K562 (cell line): ENCODE measurements around the gene CEP131. TPM values are rescaled to one million over a fixed set of nuclear protein-coding genes. Genes with fewer than 3 reads are reported as not detected.

ENCODE experiments used
- ASH1L ChIP-seq: fragments of 450-650 bp; IDR thresholded peaks from 2 replicates; pipeline ENCODE4 v1.6.1; 2018; ENCODE audit warnings: borderline replicate concordance, mild to moderate bottlenecking, low read depth; ENCODE audit not compliant: partially characterized antibody
- BCOR ChIP-seq: fragments of 450-650 bp; IDR thresholded peaks from 2 replicates; pipeline ENCODE4 v1.6.1; 2016
- DPF2 ChIP-seq: fragments of 450-650 bp; IDR thresholded peaks from 2 replicates; pipeline ENCODE4 v1.6.1; 2016
- MECOM ChIP-seq: fragments of 250-450 bp; sonication (Bioruptor Pico); IDR thresholded peaks from 2 replicates; pipeline ENCODE4 v1.8.0; 2022; ENCODE audit warnings: inconsistent platforms
- OTX1 ChIP-seq: fragments of 450-650 bp; formaldehyde crosslinking; IDR thresholded peaks from 2 replicates; pipeline ENCODE4 v1.4.0; 2022; ENCODE audit warnings: mild to moderate bottlenecking
- SAFB ChIP-seq: fragments of 200-400 bp; formaldehyde crosslinking; IDR thresholded peaks from 2 replicates; pipeline ENCODE4 v1.6.1; 2017; ENCODE audit warnings: low read depth, low read length, borderline replicate concordance
- TCF7L2 ChIP-seq: fragments of 150-350 bp; IDR thresholded peaks from 2 replicates; pipeline ENCODE4 v1.6.1; 2016; ENCODE audit warnings: low read depth, mild to moderate bottlenecking, low read length, moderate library complexity
- ZNF239 ChIP-seq: fragments of 250-450 bp; sonication (Bioruptor Pico); IDR thresholded peaks from 2 replicates; pipeline ENCODE4 v1.4.0; 2020; ENCODE audit warnings: mild to moderate bottlenecking
- polyA plus RNA-seq, 8 experiments: library from polyadenylated mRNA; depleted of rRNA in 4 of 8; stranded (reverse) in 5 of 8; unstranded in 3 of 8; fragments of >200 nt; fragmentation: Nextera tagmentation in 2 of 8; fragmentation: Illumina TruSeq in 1 of 8; extraction: Ambion mirVana in 2 of 8; extraction: Trizol in 1 of 8; gene quantifications; 2 replicates each; pipeline versions ENCODE4 v1.2.1 to v1.2.3, GENCODE V29; 2011 to 2014; ENCODE audit warnings: inconsistent platforms in 1 of 8, missing spikeins in 1 of 8
- total RNA-seq, 7 experiments: library from RNA; depleted of rRNA in 6 of 7; stranded (reverse); fragments of >200 nt in 6 of 7; fragmentation: Illumina TruSeq in 2 of 7; extraction: Trizol in 2 of 7; gene quantifications; 2 replicates each; pipeline versions ENCODE4 v1.2.1 to v1.2.3, GENCODE V29; 2011 to 2021; ENCODE audit warnings: low replicate concordance in 1 of 7
- TF ChIP-seq, protein P1 (sequence below): sonication (generic); formaldehyde crosslinking; IDR thresholded peaks from 2 replicates; pipeline ENCODE4 v1.8.0; 2022; ENCODE audit warnings: missing genetic modification reagents, mild to moderate bottlenecking, borderline replicate concordance
- TF ChIP-seq, protein P2 (sequence below), 2 experiments: fragments of 150-350 bp in 1 of 2; IDR thresholded peaks; 2 replicates each; pipeline ENCODE4 v1.6.1; 2012 to 2016; ENCODE audit warnings: low read depth in 2 of 2, low read length in 2 of 2, mild to moderate bottlenecking in 1 of 2, moderate library complexity in 1 of 2
- TF ChIP-seq, protein P3 (sequence below), 2 experiments: IDR thresholded peaks in 1 of 2; conservative IDR thresholded peaks in 1 of 2; 2 replicates each; pipeline ENCODE4 v1.6.1; 2016; ENCODE audit warnings: low read depth in 2 of 2, mild to moderate bottlenecking in 1 of 2, missing compliant biosample characterization in 1 of 2, missing genetic modification characterization in 1 of 2, moderate library complexity in 1 of 2
- TF ChIP-seq, protein P4 (sequence below), 3 experiments: fragments of 200-800 bp in 1 of 3; sonication (Bioruptor generic) in 1 of 3; sonication (generic) in 1 of 3; formaldehyde crosslinking in 1 of 3; IDR thresholded peaks; 2 replicates each; pipeline versions ENCODE4 v1.6.1 to v1.8.0; 2016 to 2022; ENCODE audit warnings: mild to moderate bottlenecking in 2 of 3, missing compliant biosample characterization in 2 of 3, missing genetic modification characterization in 2 of 3, missing genetic modification reagents in 1 of 3

Gene CEP131
- total and polyA plus RNA-seq, 9 of the 15 experiments (the other 6 are each of a cell fraction or from before 2014, with no cell fraction given), result 0.24 to 21.2 (median 2.3) TPM

DNA sequence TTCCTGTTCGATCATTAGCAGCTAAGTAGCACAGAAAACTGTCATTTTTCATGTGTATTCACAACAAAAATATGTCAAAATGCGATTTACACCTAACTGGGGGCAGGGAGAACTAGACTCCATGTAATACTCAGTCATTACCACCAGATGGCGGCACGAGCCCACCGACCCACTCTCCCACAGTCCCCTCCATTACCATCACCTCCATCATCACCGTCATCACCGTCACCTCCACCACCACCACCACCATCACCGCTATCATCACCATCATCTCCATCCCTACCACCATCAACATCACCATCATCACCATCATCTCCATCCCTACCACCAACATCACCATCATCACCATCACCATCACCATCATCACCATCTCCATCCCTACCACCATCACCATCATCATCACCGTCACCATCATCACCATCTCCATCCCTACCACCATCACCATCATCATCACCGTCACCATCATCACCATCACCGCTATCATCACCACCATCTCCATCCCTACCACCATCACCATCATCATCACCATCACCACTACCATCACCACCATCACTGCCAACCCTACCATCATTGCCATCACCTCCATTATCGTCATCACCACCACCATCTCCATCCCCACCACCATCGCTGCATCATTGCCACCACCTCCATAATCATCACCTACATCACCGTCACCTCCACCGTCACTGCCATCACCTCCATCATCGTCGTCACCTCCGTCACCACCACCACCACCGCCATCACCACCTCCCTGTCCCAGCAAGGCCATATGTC, 30.8 kb upstream of the CEP131 start (continued):
- TF ChIP-seq, protein P1, sequence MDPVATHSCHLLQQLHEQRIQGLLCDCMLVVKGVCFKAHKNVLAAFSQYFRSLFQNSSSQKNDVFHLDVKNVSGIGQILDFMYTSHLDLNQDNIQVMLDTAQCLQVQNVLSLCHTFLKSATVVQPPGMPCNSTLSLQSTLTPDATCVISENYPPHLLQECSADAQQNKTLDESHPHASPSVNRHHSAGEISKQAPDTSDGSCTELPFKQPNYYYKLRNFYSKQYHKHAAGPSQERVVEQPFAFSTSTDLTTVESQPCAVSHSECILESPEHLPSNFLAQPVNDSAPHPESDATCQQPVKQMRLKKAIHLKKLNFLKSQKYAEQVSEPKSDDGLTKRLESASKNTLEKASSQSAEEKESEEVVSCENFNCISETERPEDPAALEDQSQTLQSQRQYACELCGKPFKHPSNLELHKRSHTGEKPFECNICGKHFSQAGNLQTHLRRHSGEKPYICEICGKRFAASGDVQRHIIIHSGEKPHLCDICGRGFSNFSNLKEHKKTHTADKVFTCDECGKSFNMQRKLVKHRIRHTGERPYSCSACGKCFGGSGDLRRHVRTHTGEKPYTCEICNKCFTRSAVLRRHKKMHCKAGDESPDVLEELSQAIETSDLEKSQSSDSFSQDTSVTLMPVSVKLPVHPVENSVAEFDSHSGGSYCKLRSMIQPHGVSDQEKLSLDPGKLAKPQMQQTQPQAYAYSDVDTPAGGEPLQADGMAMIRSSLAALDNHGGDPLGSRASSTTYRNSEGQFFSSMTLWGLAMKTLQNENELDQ (CRISPR knock-in tag), result no peak
- TF ChIP-seq, protein P2, sequence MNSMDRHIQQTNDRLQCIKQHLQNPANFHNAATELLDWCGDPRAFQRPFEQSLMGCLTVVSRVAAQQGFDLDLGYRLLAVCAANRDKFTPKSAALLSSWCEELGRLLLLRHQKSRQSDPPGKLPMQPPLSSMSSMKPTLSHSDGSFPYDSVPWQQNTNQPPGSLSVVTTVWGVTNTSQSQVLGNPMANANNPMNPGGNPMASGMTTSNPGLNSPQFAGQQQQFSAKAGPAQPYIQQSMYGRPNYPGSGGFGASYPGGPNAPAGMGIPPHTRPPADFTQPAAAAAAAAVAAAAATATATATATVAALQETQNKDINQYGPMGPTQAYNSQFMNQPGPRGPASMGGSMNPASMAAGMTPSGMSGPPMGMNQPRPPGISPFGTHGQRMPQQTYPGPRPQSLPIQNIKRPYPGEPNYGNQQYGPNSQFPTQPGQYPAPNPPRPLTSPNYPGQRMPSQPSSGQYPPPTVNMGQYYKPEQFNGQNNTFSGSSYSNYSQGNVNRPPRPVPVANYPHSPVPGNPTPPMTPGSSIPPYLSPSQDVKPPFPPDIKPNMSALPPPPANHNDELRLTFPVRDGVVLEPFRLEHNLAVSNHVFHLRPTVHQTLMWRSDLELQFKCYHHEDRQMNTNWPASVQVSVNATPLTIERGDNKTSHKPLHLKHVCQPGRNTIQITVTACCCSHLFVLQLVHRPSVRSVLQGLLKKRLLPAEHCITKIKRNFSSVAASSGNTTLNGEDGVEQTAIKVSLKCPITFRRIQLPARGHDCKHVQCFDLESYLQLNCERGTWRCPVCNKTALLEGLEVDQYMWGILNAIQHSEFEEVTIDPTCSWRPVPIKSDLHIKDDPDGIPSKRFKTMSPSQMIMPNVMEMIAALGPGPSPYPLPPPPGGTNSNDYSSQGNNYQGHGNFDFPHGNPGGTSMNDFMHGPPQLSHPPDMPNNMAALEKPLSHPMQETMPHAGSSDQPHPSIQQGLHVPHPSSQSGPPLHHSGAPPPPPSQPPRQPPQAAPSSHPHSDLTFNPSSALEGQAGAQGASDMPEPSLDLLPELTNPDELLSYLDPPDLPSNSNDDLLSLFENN (IDR thresholded peaks at IDR 0.05; ENCODE audit: low read depth in 2 of 2, low read length in 2 of 2), result no peak
- TF ChIP-seq MECOM (CRISPR knock-in tag), result no peak
- TF ChIP-seq BCOR, result peak; percentile 81
- TF ChIP-seq, protein P3, sequence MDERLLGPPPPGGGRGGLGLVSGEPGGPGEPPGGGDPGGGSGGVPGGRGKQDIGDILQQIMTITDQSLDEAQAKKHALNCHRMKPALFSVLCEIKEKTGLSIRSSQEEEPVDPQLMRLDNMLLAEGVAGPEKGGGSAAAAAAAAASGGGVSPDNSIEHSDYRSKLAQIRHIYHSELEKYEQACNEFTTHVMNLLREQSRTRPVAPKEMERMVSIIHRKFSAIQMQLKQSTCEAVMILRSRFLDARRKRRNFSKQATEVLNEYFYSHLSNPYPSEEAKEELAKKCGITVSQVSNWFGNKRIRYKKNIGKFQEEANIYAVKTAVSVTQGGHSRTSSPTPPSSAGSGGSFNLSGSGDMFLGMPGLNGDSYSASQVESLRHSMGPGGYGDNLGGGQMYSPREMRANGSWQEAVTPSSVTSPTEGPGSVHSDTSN (CRISPR knock-in tag; IDR thresholded peaks at IDR 0.05; ENCODE audit: low read depth), result no peak
- TF ChIP-seq, protein P3 (tag; conservative IDR thresholded peaks at IDR 0.05; ENCODE audit: low read depth), result peak; percentile 55; the same call in 1 of the 2 replicates
- no peak for TF ChIP-seq SAFB
- TF ChIP-seq DPF2, result peak; percentile 60
- TF ChIP-seq ASH1L, result peak; percentile 22
- no peak for TF ChIP-seq ZNF239 (CRISPR knock-in tag)
- no peak for TF ChIP-seq TCF7L2
- TF ChIP-seq, protein P4, sequence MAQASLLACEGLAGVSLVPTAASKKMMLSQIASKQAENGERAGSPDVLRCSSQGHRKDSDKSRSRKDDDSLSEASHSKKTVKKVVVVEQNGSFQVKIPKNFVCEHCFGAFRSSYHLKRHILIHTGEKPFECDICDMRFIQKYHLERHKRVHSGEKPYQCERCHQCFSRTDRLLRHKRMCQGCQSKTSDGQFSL (CRISPR knock-in tag; IDR thresholded peaks at IDR 0.05), result 0 out of 2 replicates have a peak, but pooled peaks have one; percentile 37
- TF ChIP-seq, protein P4 (tag; IDR thresholded peaks at IDR 0.05), result no peak
- TF ChIP-seq OTX1, result peak; percentile 44; the same call in 1 of the 2 replicates
